OCI-LY3 (cell line): ENCODE results near the gene TPO.

Source experiments
- H2AFZ ChIP-seq: fragments of 200-600, 300-600 bp; shearing (Covaris generic); 2 replicates; pipeline ENCODE4 v1.6.0; 2014; ENCODE audit warnings: antibody characterized with exemption, low read depth, low read length
- H3K27ac ChIP-seq: fragments of 200-600, 300-600 bp; sonication (generic); 2 replicates; pipeline ENCODE4 v1.5.1; 2014; ENCODE audit warnings: mild to moderate bottlenecking, low read length, moderate library complexity, mixed read lengths
- H3K27me3 ChIP-seq: fragments of 200-600, 300-600 bp; sonication (generic); 2 replicates; pipeline ENCODE4 v1.6.1; 2014; ENCODE audit warnings: low read depth, low read length, mixed read lengths
- H3K36me3 ChIP-seq: fragments of 200-600, 300-600 bp; sonication (generic); replicated peaks from 2 replicates; pipeline ENCODE3; 2014; ENCODE audit warnings: low read depth, low read length, mixed read lengths
- H3K4me1 ChIP-seq: fragments of 300-600, 200-600 bp; sonication (generic); 2 replicates; pipeline ENCODE4 v1.6.1; 2014; ENCODE audit warnings: low read length, mixed read lengths
- H3K4me2 ChIP-seq: fragments of 200-600, 300-600 bp; sonication (generic); 2 replicates; pipeline ENCODE4 v1.6.1; 2014; ENCODE audit warnings: low read length, mixed read lengths
- H3K4me3 ChIP-seq: fragments of 300-600, 200-600 bp; sonication (generic); 2 replicates; pipeline ENCODE4 v1.5.1; 2014; ENCODE audit warnings: antibody characterized with exemption, mild to moderate bottlenecking, low read length, moderate library complexity
- H3K79me2 ChIP-seq: fragments of 300-600, 200-600 bp; shearing (Covaris generic); 2 replicates; pipeline ENCODE4 v1.6.1; 2014; ENCODE audit warnings: mild to moderate bottlenecking, low read length, mixed read lengths
- H3K9ac ChIP-seq: fragments of 300-600, 200-600 bp; shearing (Covaris generic); 2 replicates; pipeline ENCODE4 v1.6.0; 2014; ENCODE audit warnings: mild to moderate bottlenecking, low read length, moderate library complexity
- H3K9me3 ChIP-seq: fragments of 200-600, 300-600 bp; shearing (Covaris generic); 2 replicates; pipeline ENCODE4 v1.6.1; 2014; ENCODE audit warnings: low read length, mixed read lengths; ENCODE audit not compliant: insufficient read depth
- H4K20me1 ChIP-seq: fragments of 200-600, 300-600 bp; sonication (generic); 2 replicates; pipeline ENCODE4 v1.6.1; 2016; ENCODE audit warnings: low read length, mixed read lengths; ENCODE audit not compliant: insufficient read depth
- CTCF ChIP-seq: fragments of 200-600, 300-600 bp; sonication (generic); IDR thresholded peaks from 2 replicates; pipeline ENCODE4 v1.5.1; 2014; ENCODE audit warnings: antibody characterized with exemption, low read length, low read depth
- EZH2phosphoT487 ChIP-seq: fragments of 200-600 bp; shearing (Covaris generic); IDR thresholded peaks from 2 replicates; pipeline ENCODE4 v1.6.1; 2018; ENCODE audit warnings: antibody characterized with exemption, mixed run types, low read depth

Gene TPO

GRCh38 chr2:1550076-1550475 lies 136.8 kb downstream of the TPO start:
- Histone ChIP-seq H3K4me3 (no peak overlapping the region), H3K27me3 (peaks cover 9% of the 10 kb centered on the region), H3K4me1 (peaks cover 20% of the 10 kb centered on the region), H4K20me1 (no peaks in the 10 kb centered on the region), H3K27ac (no peak overlapping the region), H3K9me3 (no peaks in the 10 kb centered on the region), H3K79me2 (no peaks in the 10 kb centered on the region), H3K36me3 (no peaks in the 10 kb centered on the region), H2AFZ (no peak overlapping the region), H3K9ac (no peak overlapping the region), H3K4me2 (no peak overlapping the region)
- TF ChIP-seq CTCF (no peak), EZH2phosphoT487 (no peak)

- Histone ChIP-seq H3K79me2 (no peaks in the 10 kb centered on the region), H3K27me3 (peaks cover 9% of the 10 kb centered on the region), H3K27ac (no peak overlapping the region), H2AFZ (peak overlapping the region; percentile 15), H3K9ac (peak overlapping the region; percentile 27; the same call in 1 of the 2 replicates), H3K4me2 (peak overlapping the region; percentile 79), H3K36me3 (no peaks in the 10 kb centered on the region), H3K4me3 (peak overlapping the region; percentile 51), H3K4me1 (peaks cover 20% of the 10 kb centered on the region), H3K9me3 (no peaks in the 10 kb centered on the region), H4K20me1 (no peaks in the 10 kb centered on the region)
- TF ChIP-seq EZH2phosphoT487 (no peak), CTCF (peak; percentile 94)
Observed at GRCh38 chr2:1550658-1551316, 137.5 kb downstream of the TPO start.

GRCh38 chr2:1551905-1552304 lies 138.6 kb downstream of the TPO start:
- H3K4me2 ChIP-seq, result no peak overlapping the region
- H3K27me3 ChIP-seq, result peaks cover 9% of the 10 kb centered on the region
- H3K36me3 ChIP-seq, result no peaks in the 10 kb centered on the region
- no peak overlapping the region for H3K27ac ChIP-seq
- TF ChIP-seq CTCF, result no peak
- TF ChIP-seq EZH2phosphoT487, result no peak
- no peaks in the 10 kb centered on the region for H3K9me3 ChIP-seq
- no peaks in the 10 kb centered on the region for H3K79me2 ChIP-seq
- no peak overlapping the region for H2AFZ ChIP-seq
- no peaks in the 10 kb centered on the region for H4K20me1 ChIP-seq
- H3K9ac ChIP-seq, result no peak overlapping the region
- no peak overlapping the region for H3K4me3 ChIP-seq
- peaks cover 16% of the 10 kb centered on the region for H3K4me1 ChIP-seq

- no peak overlapping the region for H2AFZ ChIP-seq
- H3K27me3 ChIP-seq, result peaks cover 9% of the 10 kb centered on the region
- H3K27ac ChIP-seq, result no peak overlapping the region
- no peak overlapping the region for H3K9ac ChIP-seq
- no peaks in the 10 kb centered on the region for H3K79me2 ChIP-seq
- no peak overlapping the region for H3K4me3 ChIP-seq
- no peaks in the 10 kb centered on the region for H4K20me1 ChIP-seq
- TF ChIP-seq CTCF, result no peak
- TF ChIP-seq EZH2phosphoT487, result no peak
- no peak overlapping the region for H3K4me2 ChIP-seq
- peaks cover 16% of the 10 kb centered on the region for H3K4me1 ChIP-seq
- no peaks in the 10 kb centered on the region for H3K36me3 ChIP-seq
- H3K9me3 ChIP-seq, result no peaks in the 10 kb centered on the region
Observed at GRCh38 chr2:1552611-1553010, 139.3 kb downstream of the TPO start.
